ENCODE measurements around the gene SPATC1L.

- TF ChIP-seq CTCF (IDR thresholded peaks at IDR 0.05) (no peak), POLR2A (IDR thresholded peaks at IDR 0.05) (no peak), POLR2AphosphoS5 (IDR thresholded peaks at IDR 0.05) (no peak), EP300 (IDR thresholded peaks at IDR 0.05) (no peak)
Observed at GRCh38 chr21:46112725-46113215, 71.5 kb downstream of the SPATC1L start.

Measured in upper lobe of left lung (tissue), 4 donors.